Erythroblast (primary cell): Measurements from ENCODE around the gene RIMKLB.
A peak's percentile ranks its signal among the peaks of the same experiment; 100 is the strongest.
"Not testable (repeated sequence)": the region's sequence is repeated elsewhere in the genome, so short reads cannot be mapped to it uniquely, and the experiment has no call there.

Experiments
- DNase-seq, 2 experiments: peaks; one replicate each; lab custom pipeline; 2025; lab: John Stamatoyannopoulos, UW
- GATA1 ChIP-seq: IDR thresholded peaks from 2 replicates; pipeline ENCODE4 v1.6.1; 2011; ENCODE audit warnings: low read depth, mild to moderate bottlenecking, control low read depth, low read length, moderate library complexity
- POLR2A ChIP-seq: IDR thresholded peaks from 2 replicates; pipeline ENCODE4 v1.6.1; 2011; ENCODE audit warnings: mild to moderate bottlenecking, low read length

RIMKLB gene

DNA sequence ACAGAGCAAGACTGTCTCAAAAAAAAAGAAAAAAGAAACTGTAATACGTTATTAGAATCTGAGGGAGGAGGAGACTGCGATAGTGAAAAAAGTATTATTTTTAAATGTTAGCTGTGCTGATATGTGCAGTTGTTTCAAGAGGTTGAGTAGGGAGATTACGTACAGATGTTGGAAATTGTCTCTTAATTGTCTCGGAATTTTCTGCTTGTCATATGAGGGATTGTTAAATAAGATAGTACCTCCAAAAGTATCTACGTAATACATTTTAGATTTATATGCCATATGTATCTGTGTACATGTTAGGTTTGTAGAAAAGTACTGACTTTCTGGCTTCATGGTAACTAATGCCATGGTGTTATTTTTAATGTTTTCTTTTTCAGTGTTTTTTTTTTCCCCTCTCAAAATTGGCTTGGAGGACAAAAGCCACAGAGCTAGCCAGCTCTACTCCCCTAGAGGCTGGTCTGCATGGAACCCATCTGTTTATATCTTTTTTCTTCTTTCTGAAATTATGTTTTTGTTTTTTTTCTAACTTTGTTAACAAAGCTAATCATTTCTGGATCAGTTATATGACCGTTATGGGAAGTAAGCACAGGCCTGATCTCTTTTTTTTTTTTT, 3.4 kb downstream of the RIMKLB start:
- no peak for DNase-seq
- no peak for TF ChIP-seq GATA1
- no peak for TF ChIP-seq POLR2A

DNA sequence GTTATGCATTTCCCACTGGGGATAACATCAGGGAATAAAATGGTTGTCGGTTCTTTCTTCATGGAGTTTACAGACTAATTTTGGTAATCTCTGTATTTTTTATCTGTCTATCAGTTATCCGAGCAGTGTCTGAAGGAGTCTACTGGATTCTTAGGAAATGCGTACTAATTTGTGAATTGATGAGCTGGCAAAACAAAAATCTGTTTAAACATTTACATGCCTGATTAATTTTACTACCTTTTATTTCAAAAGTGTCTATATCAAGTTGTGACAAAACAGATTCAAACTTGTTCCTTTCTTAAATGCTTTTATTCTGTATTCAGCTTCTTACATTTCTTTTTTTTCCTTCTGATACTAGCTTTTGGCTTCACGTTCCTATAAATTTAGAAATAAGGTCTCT, 4.4 kb downstream of the RIMKLB start:
- DNase-seq, result no peak
- TF ChIP-seq GATA1, result no peak
- TF ChIP-seq POLR2A, result no peak

DNA sequence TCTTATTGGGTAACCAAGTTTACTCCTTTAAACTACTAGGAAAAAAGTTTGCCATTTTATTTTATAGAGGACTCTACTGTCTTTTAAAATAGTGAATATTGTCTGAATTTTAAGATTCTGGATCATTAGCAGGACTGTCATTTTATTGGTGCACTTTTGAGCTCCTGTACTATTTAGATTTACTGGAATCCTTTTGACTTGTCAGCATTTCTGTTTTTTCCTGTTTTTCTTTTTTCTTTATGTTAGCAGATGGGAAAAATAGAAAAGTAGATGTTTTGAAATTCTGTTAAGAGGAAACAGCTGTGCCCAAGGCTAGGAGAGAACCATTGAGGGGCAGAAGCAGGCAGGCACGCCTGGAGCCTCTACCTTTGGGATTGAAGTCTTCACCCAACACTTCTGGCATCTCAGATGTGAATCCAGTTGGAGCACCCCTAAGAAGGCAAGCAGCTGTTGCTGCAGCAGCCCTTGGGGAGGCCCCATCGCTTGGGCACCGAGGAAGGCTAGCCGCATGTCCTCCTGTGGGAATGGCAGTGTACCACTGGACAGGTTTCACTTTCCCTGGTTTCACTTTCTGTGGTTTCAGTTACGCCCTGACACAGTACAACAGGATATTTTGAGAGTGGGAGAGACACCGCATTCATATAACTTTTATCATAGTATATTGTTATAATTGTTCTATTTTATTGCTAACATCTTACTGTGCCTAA, 11.5 kb downstream of the RIMKLB start:
- TF ChIP-seq POLR2A (peak; percentile 36), GATA1 (no peak)

DNA sequence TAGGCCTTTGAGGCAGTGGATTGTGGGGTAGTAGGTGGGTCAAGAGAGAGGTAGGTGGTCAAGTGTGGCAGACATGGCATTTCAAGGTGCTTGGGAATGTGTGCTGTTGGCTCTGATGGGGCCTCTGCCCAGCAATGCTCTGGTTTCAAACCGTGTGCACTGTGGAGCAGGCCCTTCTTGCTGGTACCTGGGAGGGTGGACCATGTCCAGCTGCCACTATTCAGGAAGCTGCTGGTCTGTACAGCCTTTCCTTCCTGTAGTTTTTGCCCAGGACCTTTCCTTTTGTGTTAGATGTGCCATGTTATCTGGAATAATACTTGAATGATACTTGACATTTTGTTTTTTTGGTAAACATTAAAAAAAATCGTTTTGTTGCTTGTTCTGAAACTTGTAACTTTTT, 14.8 kb downstream of the RIMKLB start:
- TF ChIP-seq GATA1 (no peak), POLR2A (no peak)
- no peak for DNase-seq

More for the DNA sequence above, 11.5 kb downstream of the RIMKLB start:
- DNase-seq, result peak; percentile 47 to 56

DNA sequence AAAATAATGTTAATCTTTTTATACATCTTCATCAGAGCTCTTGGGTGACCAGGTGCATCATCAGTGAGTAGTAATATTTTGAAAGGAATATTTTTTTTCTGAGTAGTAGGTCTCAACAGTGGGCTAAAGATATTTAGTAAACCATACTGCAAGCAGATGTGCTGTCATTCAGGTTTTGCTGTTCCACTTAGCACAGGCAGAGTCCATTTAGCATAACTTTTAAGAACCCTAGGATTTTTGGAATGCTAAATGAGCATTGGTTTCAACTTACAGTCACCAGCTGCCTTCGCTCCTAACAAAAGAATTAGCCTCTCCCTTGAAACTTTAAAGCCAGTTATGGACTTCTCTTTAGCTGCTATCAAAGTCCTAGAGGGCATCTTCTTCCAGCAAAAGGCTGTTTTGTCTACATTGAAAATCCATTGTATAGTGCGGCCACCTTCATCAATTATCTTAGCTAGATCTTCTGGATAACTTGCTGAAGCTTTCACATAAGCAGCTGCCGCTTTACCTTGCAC, 24.6 kb downstream of the RIMKLB start:
- DNase-seq, result no peak
- TF ChIP-seq GATA1, result no peak
- TF ChIP-seq POLR2A, result no peak

DNA sequence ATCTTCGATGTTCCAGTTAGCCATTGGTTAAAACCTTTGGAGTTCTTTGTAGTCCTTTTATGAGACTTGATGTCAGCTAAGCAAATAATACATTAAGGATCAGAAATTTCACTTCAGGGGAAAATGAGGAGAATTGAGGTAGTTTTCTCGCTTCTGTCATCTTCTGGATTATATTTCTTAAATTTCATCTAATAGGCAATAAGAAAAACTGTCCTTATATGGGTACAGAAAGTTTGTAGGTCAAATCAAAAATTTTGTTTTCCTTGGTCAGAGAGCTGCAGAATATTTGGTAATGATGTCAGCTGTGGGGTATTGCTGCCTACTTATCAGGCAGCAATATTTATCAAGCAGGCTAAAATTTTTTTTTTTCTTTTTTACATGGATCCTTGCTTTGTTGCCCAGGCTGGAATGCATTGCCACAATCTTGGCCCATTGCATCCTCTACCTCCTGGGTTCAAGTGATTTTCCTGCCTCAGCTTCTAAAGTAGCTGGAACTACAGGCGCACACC, 37.1 kb downstream of the RIMKLB start:
- no peak for DNase-seq
- no peak for TF ChIP-seq GATA1

DNA sequence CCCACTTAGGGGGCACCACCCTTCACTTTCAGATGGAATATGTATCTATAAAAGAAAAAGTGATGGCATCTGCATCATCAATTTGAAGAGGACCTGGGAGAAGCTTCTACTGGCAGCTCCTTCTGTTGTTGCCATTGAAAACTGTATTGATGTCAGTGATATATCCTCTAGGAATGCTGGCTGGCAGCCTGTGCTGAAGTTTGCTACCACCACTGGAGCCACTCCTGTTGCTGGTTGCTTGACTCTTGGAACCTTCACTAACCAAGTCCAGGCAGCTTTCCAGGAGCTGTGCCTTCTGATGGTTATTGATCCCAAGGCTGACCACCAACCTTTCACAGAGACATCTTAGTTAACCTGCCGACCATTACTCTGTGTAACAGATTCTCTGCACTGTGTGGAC, 44.7 kb downstream of the RIMKLB start:
- no peak for DNase-seq

DNA sequence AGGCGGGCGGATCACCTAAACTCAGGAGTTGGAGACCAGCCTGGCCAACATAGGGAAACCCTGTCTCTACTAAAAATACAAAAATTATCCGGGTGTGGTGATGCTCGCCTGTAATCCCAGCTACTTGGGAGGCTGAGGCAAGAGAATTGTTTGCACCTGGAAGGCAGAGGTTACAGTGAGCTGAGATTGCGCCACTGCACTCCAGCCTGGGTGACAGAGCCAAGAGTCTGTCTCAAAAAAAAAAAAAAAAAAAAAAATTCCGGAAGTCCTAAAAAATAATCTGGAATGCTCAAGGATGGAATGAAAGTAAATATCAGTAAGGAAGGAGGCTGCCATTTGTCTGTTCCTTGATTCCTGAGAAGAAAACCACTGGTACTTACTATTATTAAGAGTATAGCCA, 45.3 kb downstream of the RIMKLB start:
- DNase-seq, result not testable (repeated sequence)

More for the DNA sequence above, 44.7 kb downstream of the RIMKLB start:
- TF ChIP-seq GATA1 (no peak), POLR2A (no peak)

DNA sequence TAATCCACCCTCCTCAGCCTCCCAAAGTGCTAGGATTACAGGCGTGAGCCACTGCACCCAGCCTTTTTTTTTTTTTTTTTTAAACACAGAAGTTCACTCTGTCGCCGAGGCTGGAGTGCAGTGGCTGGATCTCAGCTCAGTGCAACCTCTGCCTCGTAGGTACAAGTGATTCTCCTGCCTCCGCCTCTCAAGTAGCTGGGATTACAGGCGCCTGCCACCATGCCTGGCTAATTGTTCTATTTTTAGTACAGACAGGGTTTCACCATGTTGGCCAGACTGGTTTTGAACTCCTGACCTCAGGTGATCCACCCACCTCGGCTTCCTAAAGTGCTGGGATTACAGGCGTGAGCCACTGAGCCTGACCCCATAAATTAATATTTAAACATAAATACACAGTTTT, 47.8 kb downstream of the RIMKLB start:
- not testable (repeated sequence) for DNase-seq

DNA sequence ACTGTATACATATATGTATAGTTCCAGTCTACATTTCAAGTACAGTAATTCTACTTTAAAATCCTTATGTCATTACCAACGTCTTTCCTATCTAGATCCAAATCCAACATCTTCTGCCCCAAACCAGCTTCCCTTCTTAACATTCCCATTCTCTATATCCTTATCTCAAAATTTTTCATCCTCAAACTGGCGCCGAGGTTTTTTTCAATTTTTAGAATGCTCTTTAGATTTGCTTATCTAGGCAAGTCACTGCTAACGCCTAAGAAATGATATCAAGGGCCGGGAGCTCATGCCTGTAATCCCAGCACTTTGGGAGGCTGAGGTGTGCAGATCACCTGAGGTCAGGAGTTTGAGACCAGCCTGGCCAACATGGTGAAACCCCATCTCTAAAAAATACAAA, 48.3 kb downstream of the RIMKLB start:
- DNase-seq, result no peak
- TF ChIP-seq POLR2A, result no peak
- TF ChIP-seq GATA1, result no peak

DNA sequence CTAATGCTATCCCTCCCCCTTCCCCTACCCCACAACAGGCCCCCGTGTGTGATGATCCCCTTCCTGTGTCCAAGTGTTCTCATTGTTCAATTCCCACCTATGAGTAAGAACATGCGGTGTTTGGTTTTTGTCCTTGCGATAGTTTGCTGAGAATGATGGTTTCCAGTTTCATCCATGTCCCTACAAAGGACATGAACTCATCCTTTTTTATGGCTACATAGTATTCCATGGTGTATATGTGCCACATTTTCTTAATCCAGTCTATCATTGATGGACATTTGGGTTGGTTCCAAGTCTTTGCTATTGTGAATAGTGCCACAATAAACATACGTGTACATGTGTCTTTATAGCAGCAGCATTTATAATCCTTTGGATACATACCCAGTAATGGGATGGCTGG, 62.3 kb downstream of the RIMKLB start:
- not testable (repeated sequence) for DNase-seq

DNA sequence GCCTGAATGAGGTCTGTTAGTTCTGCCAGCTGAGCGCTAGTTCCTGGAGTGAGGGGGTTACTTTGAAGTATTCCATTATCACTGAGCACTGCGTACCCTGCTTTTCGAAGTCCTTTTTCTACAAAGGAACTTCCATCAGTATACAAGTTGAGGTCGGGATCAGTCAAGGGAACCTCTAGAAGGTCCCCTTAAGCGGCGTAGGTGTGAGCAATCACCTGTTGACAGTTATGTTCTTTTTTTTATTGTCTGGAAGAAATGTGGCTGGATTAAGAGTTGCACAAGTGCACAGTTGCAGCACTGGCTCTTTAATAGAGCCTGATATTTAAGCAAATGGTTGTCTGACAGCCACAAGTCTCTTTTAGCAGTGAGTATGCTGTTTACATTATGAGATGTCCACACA, 64.9 kb downstream of the RIMKLB start:
- not testable (repeated sequence) for DNase-seq

DNA sequence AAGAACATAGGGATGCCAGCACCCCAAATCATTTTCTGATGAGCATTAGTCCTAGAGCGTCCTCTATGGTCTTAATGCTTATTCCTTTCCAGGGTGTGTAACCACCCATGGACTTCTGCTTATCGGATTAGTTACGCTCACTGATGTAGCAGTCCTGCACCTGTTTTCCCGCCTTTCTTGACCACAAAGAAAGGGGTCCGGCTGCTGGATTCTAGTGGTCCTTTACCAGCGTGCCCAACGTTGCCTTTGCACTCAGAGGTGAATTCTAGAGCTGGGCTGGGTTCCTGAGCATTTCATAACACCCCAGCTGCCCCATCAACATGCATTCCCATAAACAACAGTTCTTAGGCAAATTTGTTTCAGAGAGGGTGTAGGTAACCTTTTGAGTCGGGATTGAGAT, 68.3 kb downstream of the RIMKLB start:
- DNase-seq, result not testable (repeated sequence)

DNA sequence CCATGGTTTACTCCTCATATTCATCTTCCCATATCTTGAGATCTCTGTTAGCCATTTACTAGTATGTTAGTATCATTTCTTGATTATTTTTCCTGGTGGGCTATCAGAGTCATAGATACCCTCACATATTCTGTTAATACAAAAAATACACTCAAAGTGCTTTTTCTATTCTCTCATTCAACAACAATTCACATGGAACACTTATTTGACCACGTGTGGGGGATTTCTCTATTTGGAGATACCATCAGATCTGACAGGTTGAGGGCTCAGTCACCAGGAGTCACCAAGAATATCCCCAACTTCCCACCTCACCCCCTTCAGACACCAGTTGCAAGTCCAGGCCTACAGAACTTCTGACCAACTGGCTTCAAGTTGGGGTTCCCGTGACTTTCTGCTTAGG, 72.7 kb downstream of the RIMKLB start:
- TF ChIP-seq GATA1 (no peak), POLR2A (no peak)
- peak in 1 of 2 experiments; percentile 9 for DNase-seq

DNA sequence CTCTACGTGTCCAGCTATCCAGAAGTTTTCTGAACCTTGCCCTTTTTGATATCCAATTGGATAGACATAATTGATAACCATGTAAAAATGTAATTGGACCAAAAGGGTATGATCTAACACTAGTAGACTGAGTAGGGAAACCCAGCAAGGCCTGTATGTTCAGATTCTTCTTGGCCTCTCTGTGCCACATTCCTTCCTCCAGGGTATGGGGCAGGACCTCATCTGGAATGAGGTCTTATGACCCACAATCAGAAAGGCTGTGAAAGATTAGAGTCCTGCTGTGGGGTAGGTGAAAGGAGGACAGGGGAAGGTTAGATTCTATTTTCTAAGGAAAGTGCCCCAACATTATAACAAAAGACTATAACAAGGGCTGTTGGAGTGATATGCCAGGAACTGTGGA, 73.3 kb downstream of the RIMKLB start:
- DNase-seq, result no peak
- no peak for TF ChIP-seq POLR2A
- no peak for TF ChIP-seq GATA1
